Measurements from ENCODE around the gene NLGN4Y. TPM values are rescaled to one million over a fixed set of nuclear protein-coding genes. Genes with fewer than 3 reads are reported as not detected.
"Not testable (repeated sequence)": the region's sequence is repeated elsewhere in the genome, so short reads cannot be mapped to it uniquely, and the experiment has no call there.

Gene NLGN4Y
- total RNA-seq, 1 experiment from 2014 or later = not detected

DNA sequence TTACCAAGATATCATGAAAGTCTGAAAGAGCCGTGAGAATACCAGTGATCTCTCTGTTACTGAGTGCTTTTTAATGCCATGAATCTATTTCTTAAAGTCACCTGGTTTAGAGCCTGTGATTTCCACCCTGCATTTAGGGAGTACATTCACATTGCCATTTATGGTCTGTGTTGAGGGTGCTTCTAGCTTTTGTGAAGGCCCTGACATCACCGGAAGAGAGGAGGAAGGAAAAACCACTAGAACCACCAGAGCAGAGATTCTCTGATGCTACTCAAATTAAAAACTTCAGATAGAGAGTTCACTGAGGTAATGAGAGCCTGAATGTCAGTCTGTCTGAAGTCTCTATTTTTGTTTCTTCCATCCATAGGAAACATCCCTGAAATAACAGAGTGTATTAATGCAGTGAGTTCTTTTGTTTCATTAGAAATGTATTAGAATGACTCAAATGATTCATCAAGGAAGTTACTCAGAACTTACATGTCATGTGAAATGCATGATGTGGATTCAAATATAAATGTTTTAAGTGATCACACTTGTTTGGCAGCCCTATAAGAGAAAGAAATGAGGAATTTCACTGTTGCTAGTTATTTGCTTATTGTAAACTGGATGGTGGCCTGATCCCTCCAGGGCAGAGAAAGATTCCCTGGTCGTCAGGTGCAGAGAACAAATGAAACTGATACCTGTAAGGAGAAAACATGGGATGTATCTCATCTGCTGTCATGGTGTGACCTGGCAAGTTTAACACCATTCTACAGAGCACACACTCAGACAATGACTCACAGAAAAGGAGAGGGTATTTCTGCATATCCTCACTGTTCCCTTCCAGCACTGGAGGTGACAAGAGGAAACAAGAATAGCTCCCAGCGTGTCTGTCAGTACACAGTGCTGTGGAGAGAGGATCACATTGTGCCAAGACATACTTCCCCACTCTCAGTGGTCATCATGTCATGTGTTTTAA lies 310.1 kb downstream of the NLGN4Y start:
- no peak for DNase-seq (ENCODE audit: low read depth)

- no peak for DNase-seq (ENCODE audit: low read depth)
These were observed 313.1 kb downstream of the NLGN4Y start for GRCh38 chrY:14837466-14837865.

GRCh38 chrY:14850734-14851133 lies 326.4 kb downstream of the NLGN4Y start:
- no peak for DNase-seq (ENCODE audit: low read depth)

DNA sequence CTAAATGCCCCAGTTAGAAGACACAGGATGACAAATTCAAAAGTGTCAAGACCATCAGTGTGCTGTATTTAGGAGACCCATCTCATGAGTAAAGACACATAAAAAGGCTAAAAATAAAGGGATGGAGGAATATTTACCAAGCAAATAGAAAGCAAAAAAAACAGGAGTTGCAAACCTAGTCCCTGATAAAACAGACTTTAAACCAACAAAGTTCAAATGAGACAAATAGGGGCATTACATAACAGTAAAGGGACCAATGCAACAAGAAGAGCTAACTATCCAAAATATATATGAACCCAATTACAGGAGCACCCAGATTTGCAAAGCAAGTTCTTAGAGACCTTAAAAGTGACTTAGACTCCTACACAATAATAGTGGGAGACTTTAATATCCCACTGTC lies 336.1 kb downstream of the NLGN4Y start:
- DNase-seq (ENCODE audit: low read depth) = no peak

DNA sequence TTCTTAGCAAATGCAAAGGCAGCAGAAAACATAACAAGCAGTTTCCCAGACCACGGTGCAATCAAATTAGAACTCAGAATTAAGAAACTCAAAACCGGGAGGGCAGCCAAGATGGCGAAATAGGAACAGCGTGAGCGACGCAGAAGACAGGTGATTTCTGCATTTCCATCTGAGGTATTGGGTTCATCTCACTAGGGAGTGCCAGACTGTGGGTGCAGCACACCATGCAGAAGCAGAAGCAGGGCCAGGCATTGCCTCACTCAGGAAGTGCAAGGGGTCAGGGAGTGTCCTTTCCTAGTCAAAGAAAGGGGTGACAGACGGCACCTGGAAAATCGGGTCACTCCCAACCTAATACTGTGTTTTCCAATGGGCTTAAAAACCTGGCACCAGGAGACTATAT lies 336.7 kb downstream of the NLGN4Y start:
- DNase-seq (ENCODE audit: low read depth) = not testable (repeated sequence)

DNA sequence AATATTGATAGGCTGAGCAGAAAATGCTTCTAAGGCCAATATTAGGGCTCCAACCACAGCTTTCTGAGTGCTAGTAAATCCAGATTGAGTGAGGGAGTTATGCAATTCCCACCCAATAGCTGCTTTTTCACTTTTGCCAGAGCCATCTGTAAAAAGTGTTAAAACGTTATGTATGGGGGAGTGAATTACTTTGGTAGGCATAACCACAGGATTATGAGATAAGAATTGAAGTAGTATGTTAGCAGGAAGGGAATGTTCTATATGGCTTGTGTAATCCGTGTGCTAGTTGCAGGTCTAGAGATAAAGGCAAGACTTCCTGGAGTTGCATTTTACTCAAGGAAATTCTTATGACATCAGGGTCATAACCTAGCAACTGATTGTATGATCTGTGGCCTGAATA lies 347.6 kb downstream of the NLGN4Y start:
- no peak for DNase-seq (ENCODE audit: low read depth)

Measured in RPMI7951 (cell line).